WTC11 (cell line): ENCODE results near the gene LYSMD1. TPM values are rescaled to one million over a fixed set of nuclear protein-coding genes. Genes with fewer than 3 reads are reported as not detected.

Experiments
- ATAC-seq: fragments of 200-7000 bp; cut with Tn5 transposase; 2 replicates; pipeline ENCODE4 v1.10.0; 2021; ENCODE audit warnings: mild to moderate bottlenecking, moderate library complexity
- CTCF ChIA-PET: fragments of 300-600 bp; sonication (Branson Sonifier 250); formaldehyde crosslinking; loops from one replicate; lab custom pipeline; 2021; ENCODE audit warnings: antibody characterized with exemption; lab: Charles Lee
- POLR2A ChIA-PET: fragments of 350-600 bp; sonication (Branson Sonifier 250); formaldehyde crosslinking; loops from one replicate; lab custom pipeline; 2021; ENCODE audit warnings: antibody characterized with exemption; lab: Charles Lee
- DNase-seq: peaks from one replicate; pipeline ENCODE4 v3.0.0; 2021; ENCODE audit warnings: low spot score
- H3K27ac Mint-ChIP-seq: 2 replicates; pipeline ENCODE4 v1.8.0; 2021; ENCODE audit warnings: mixed read lengths
- H3K27me3 Mint-ChIP-seq: 2 replicates; pipeline ENCODE4 v1.8.0; 2021; ENCODE audit warnings: low read depth, mild to moderate bottlenecking, moderate library complexity, mixed read lengths
- H3K36me3 Mint-ChIP-seq: 2 replicates; pipeline ENCODE4 v1.8.0; 2021; ENCODE audit warnings: mixed read lengths
- H3K4me1 Mint-ChIP-seq: 2 replicates; pipeline ENCODE4 v1.8.0; 2022; ENCODE audit warnings: mixed read lengths
- H3K4me3 Mint-ChIP-seq: 2 replicates; pipeline ENCODE4 v1.8.0; 2021; ENCODE audit warnings: mild to moderate bottlenecking, moderate library complexity, mixed read lengths
- H3K9me3 Mint-ChIP-seq: 2 replicates; pipeline ENCODE4 v1.8.0; 2021; ENCODE audit warnings: mixed read lengths
- ATF1 ChIP-seq: sonication (generic); formaldehyde crosslinking; IDR thresholded peaks from 2 replicates; pipeline ENCODE4 v1.8.1; 2023; ENCODE audit warnings: mild to moderate bottlenecking, moderate library complexity, missing genetic modification reagents
- CREB1 ChIP-seq: sonication (generic); formaldehyde crosslinking; IDR thresholded peaks from 2 replicates; pipeline ENCODE4 v1.8.0; 2023; ENCODE audit warnings: mild to moderate bottlenecking, missing genetic modification reagents
- GRHL2 ChIP-seq: fragments of 250-450 bp; sonication (Bioruptor Pico); IDR thresholded peaks from 2 replicates; pipeline ENCODE4 v1.8.0; 2022; ENCODE audit warnings: mild to moderate bottlenecking, moderate library complexity; ENCODE audit not compliant: insufficient replicate concordance, severe bottlenecking
- JUN ChIP-seq: sonication (generic); formaldehyde crosslinking; IDR thresholded peaks from 2 replicates; pipeline ENCODE4 v1.8.0; 2023; ENCODE audit warnings: mild to moderate bottlenecking, missing genetic modification reagents
- NR2C2 ChIP-seq: sonication (generic); formaldehyde crosslinking; IDR thresholded peaks from 2 replicates; pipeline ENCODE4 v1.8.0; 2022; ENCODE audit warnings: mild to moderate bottlenecking, missing genetic modification reagents
- SP1 ChIP-seq: sonication (generic); formaldehyde crosslinking; conservative IDR thresholded peaks from 2 replicates; pipeline ENCODE4 v1.8.1; 2022; ENCODE audit warnings: missing genetic modification reagents
- TEAD4 ChIP-seq: sonication (generic); formaldehyde crosslinking; IDR thresholded peaks from 2 replicates; pipeline ENCODE4 v1.8.0; 2022; ENCODE audit warnings: mild to moderate bottlenecking, missing genetic modification reagents
- ZNF396 ChIP-seq: fragments of 250-450 bp; sonication (Bioruptor Pico); IDR thresholded peaks from 2 replicates; pipeline ENCODE4 v1.8.0; 2021; ENCODE audit warnings: mild to moderate bottlenecking, moderate library complexity, borderline replicate concordance
- total RNA-seq: library from RNA; stranded (reverse); gene quantifications from 3 replicates; pipeline ENCODE4 v1.2.3, GENCODE V29; 2021
- TF ChIP-seq, protein P1 (sequence below): fragments of 250-450 bp; sonication (Bioruptor Pico); IDR thresholded peaks from 2 replicates; pipeline ENCODE4 v1.9.0; 2021; ENCODE audit warnings: mild to moderate bottlenecking, borderline replicate concordance
- TF ChIP-seq, protein P2 (sequence below): fragments of 250-450 bp; sonication (Bioruptor Pico); IDR thresholded peaks from 2 replicates; pipeline ENCODE4 v1.8.0; 2021; ENCODE audit warnings: mild to moderate bottlenecking
- TF ChIP-seq, protein P3 (sequence below): sonication (generic); formaldehyde crosslinking; IDR thresholded peaks from 2 replicates; pipeline ENCODE4 v1.8.1; 2022; ENCODE audit warnings: mild to moderate bottlenecking, missing genetic modification reagents, moderate library complexity, borderline replicate concordance
- TF ChIP-seq, protein P4 (sequence below): sonication (generic); formaldehyde crosslinking; IDR thresholded peaks from 2 replicates; pipeline ENCODE4 v1.8.1; 2022; ENCODE audit warnings: low read depth, mild to moderate bottlenecking, moderate library complexity, missing genetic modification reagents, borderline replicate concordance
- TF ChIP-seq, protein P5 (sequence below): fragments of 250-450 bp; sonication (Bioruptor Pico); IDR thresholded peaks from 2 replicates; pipeline ENCODE4 v1.9.0; 2021; ENCODE audit warnings: mild to moderate bottlenecking

Gene LYSMD1
- total RNA-seq, 1 experiment from 2014 or later, result 7.8 TPM

DNA sequence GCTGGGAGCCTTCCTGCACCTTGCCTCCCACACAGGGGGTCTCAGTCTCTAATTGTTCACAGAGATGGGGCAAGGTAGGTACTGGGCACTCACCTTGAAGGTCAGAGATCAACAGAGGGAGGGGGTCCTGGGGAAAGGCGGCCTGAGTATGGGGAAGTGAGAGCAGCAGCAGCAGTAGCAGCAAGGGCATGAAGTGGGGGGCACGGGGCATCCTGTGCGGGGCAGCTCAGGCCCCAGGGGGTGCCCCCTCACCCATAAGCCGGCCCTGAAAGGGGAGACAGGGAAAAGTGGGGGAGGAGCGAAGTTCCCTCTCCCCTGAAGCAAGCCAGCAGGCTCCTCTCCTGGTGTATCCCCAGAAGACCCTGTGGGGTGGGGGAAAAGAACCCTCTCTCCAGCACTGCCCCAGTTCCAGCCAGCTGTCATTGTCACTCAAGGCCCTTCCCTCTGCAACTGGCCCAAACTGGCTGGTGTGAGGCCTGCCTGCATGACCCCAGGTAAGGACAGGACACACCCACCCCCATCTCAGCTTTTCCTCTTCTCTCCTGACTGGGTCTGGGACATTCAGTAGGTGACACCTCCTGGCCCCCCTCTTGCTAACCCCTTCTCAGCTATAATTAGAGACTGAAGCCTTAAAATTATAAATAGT is 23.2 kb downstream of the LYSMD1 start (continued):
- TF ChIP-seq, protein P1, sequence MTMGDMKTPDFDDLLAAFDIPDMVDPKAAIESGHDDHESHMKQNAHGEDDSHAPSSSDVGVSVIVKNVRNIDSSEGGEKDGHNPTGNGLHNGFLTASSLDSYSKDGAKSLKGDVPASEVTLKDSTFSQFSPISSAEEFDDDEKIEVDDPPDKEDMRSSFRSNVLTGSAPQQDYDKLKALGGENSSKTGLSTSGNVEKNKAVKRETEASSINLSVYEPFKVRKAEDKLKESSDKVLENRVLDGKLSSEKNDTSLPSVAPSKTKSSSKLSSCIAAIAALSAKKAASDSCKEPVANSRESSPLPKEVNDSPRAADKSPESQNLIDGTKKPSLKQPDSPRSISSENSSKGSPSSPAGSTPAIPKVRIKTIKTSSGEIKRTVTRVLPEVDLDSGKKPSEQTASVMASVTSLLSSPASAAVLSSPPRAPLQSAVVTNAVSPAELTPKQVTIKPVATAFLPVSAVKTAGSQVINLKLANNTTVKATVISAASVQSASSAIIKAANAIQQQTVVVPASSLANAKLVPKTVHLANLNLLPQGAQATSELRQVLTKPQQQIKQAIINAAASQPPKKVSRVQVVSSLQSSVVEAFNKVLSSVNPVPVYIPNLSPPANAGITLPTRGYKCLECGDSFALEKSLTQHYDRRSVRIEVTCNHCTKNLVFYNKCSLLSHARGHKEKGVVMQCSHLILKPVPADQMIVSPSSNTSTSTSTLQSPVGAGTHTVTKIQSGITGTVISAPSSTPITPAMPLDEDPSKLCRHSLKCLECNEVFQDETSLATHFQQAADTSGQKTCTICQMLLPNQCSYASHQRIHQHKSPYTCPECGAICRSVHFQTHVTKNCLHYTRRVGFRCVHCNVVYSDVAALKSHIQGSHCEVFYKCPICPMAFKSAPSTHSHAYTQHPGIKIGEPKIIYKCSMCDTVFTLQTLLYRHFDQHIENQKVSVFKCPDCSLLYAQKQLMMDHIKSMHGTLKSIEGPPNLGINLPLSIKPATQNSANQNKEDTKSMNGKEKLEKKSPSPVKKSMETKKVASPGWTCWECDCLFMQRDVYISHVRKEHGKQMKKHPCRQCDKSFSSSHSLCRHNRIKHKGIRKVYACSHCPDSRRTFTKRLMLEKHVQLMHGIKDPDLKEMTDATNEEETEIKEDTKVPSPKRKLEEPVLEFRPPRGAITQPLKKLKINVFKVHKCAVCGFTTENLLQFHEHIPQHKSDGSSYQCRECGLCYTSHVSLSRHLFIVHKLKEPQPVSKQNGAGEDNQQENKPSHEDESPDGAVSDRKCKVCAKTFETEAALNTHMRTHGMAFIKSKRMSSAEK (CRISPR knock-in tag), result no peak
- TF ChIP-seq NR2C2 (CRISPR knock-in tag) (no peak), TEAD4 (CRISPR knock-in tag) (no peak)
- TF ChIP-seq, protein P2, sequence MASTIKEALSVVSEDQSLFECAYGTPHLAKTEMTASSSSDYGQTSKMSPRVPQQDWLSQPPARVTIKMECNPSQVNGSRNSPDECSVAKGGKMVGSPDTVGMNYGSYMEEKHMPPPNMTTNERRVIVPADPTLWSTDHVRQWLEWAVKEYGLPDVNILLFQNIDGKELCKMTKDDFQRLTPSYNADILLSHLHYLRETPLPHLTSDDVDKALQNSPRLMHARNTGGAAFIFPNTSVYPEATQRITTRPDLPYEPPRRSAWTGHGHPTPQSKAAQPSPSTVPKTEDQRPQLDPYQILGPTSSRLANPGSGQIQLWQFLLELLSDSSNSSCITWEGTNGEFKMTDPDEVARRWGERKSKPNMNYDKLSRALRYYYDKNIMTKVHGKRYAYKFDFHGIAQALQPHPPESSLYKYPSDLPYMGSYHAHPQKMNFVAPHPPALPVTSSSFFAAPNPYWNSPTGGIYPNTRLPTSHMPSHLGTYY (CRISPR knock-in tag), result no peak
- TF ChIP-seq, protein P3, sequence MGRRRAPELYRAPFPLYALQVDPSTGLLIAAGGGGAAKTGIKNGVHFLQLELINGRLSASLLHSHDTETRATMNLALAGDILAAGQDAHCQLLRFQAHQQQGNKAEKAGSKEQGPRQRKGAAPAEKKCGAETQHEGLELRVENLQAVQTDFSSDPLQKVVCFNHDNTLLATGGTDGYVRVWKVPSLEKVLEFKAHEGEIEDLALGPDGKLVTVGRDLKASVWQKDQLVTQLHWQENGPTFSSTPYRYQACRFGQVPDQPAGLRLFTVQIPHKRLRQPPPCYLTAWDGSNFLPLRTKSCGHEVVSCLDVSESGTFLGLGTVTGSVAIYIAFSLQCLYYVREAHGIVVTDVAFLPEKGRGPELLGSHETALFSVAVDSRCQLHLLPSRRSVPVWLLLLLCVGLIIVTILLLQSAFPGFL (CRISPR knock-in tag), result no peak

DNA sequence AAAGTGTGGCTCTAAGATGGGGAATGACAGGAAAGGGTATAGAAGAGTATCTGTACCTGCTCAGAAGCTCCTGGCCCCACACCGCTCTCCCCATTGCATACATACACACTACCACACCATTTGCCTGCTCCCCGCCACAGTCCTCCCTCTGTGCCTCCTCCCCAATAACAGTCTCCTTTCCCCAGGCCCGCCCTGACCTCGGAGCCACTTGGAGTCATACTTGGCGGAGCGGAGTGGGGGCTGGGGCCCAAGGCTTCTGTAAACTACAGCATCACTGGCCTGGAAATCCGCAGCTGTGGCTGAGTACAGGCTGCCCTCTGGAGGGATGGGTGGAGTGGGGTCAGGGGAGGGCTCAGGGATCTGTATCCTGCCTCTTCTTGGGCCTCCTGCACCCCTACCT is 27.9 kb downstream of the LYSMD1 start:
- ChIA-PET CTCF (no interaction called here), POLR2A (no interaction called here)
- DNase-seq (no peak), ATAC-seq (no peak)
- peaks cover 4% of the 10 kb centered on the region for H3K4me1 Mint-ChIP-seq
- no peak for TF ChIP-seq CREB1
- TF ChIP-seq ATF1 (CRISPR knock-in tag), result no peak
- TF ChIP-seq, protein P4, sequence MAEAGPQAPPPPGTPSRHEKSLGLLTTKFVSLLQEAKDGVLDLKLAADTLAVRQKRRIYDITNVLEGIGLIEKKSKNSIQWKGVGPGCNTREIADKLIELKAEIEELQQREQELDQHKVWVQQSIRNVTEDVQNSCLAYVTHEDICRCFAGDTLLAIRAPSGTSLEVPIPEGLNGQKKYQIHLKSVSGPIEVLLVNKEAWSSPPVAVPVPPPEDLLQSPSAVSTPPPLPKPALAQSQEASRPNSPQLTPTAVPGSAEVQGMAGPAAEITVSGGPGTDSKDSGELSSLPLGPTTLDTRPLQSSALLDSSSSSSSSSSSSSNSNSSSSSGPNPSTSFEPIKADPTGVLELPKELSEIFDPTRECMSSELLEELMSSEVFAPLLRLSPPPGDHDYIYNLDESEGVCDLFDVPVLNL (CRISPR knock-in tag), result no peak
- no peak for TF ChIP-seq ZNF396 (CRISPR knock-in tag)
- TF ChIP-seq SP1 (CRISPR knock-in tag), result no peak
- TF ChIP-seq, protein P5, sequence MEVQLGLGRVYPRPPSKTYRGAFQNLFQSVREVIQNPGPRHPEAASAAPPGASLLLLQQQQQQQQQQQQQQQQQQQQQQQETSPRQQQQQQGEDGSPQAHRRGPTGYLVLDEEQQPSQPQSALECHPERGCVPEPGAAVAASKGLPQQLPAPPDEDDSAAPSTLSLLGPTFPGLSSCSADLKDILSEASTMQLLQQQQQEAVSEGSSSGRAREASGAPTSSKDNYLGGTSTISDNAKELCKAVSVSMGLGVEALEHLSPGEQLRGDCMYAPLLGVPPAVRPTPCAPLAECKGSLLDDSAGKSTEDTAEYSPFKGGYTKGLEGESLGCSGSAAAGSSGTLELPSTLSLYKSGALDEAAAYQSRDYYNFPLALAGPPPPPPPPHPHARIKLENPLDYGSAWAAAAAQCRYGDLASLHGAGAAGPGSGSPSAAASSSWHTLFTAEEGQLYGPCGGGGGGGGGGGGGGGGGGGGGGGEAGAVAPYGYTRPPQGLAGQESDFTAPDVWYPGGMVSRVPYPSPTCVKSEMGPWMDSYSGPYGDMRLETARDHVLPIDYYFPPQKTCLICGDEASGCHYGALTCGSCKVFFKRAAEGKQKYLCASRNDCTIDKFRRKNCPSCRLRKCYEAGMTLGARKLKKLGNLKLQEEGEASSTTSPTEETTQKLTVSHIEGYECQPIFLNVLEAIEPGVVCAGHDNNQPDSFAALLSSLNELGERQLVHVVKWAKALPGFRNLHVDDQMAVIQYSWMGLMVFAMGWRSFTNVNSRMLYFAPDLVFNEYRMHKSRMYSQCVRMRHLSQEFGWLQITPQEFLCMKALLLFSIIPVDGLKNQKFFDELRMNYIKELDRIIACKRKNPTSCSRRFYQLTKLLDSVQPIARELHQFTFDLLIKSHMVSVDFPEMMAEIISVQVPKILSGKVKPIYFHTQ, result no peak
- TF ChIP-seq JUN (CRISPR knock-in tag), result no peak
- TF ChIP-seq GRHL2 (CRISPR knock-in tag), result no peak
- peaks cover 23% of the 10 kb centered on the region for H3K27me3 Mint-ChIP-seq
- H3K9me3 Mint-ChIP-seq, result no peaks in the 10 kb centered on the region; the same call in 1 of the 2 replicates
- H3K4me3 Mint-ChIP-seq, result no peak overlapping the region
- peaks cover 17% of the 10 kb centered on the region for H3K36me3 Mint-ChIP-seq
- no peak overlapping the region for H3K27ac Mint-ChIP-seq
